Liver (tissue), 9 donors: ENCODE results near the gene COL19A1. TPM values are rescaled to one million over a fixed set of nuclear protein-coding genes. Genes with fewer than 3 reads are reported as not detected.
A peak's percentile ranks its signal among the peaks of the same experiment; 100 is the strongest.
"Not testable (repeated sequence)": the region's sequence is repeated elsewhere in the genome, so short reads cannot be mapped to it uniquely, and the experiment has no call there.

Experiments used
- DNase-seq: peaks from one replicate; pipeline ENCODE4 v3.0.0-alpha.2; 2017; ENCODE audit warnings: low spot score
- H3K27ac ChIP-seq, 2 donors: one replicate each; pipeline ENCODE4 v1.7.0; 2013; ENCODE audit warnings: inconsistent platforms in 2 of 2, low read length in 2 of 2, control low read depth in 1 of 2, low read depth in 1 of 2, mild to moderate bottlenecking in 1 of 2
- H3K27me3 ChIP-seq, 4 donors: one replicate each; pipeline versions ENCODE4 v1.6.1 to v1.7.0; 2013; ENCODE audit warnings: low read length in 3 of 4, inconsistent platforms in 1 of 4, mild to moderate bottlenecking in 1 of 4, moderate library complexity in 1 of 4; ENCODE audit not compliant: control insufficient read depth in 4 of 4, insufficient read depth in 4 of 4
- H3K36me3 ChIP-seq, 4 donors: one replicate each; pipeline versions ENCODE4 v1.6.1 to v1.7.0; 2013; ENCODE audit warnings: low read length in 3 of 4, mild to moderate bottlenecking in 3 of 4, low read depth in 1 of 4, moderate library complexity in 1 of 4; ENCODE audit not compliant: control insufficient read depth in 4 of 4, insufficient read depth in 3 of 4
- H3K4me1 ChIP-seq, 4 donors: one replicate each; pipeline versions ENCODE4 v1.6.1 to v1.7.0; 2013; ENCODE audit warnings: low read length in 3 of 4, mild to moderate bottlenecking in 3 of 4, moderate library complexity in 1 of 4; ENCODE audit not compliant: control insufficient read depth in 4 of 4, insufficient read depth in 4 of 4
- H3K4me3 ChIP-seq, 3 donors: one replicate each; pipeline versions ENCODE4 v1.6.1 to v1.7.0; 2013; ENCODE audit warnings: low read length in 3 of 3, control low read depth in 1 of 3, low read depth in 1 of 3, mild to moderate bottlenecking in 1 of 3
- H3K9ac ChIP-seq, 2 donors: one replicate each; pipeline ENCODE4 v1.7.0; 2013; ENCODE audit warnings: low read length in 2 of 2, mild to moderate bottlenecking in 2 of 2, moderate library complexity in 2 of 2, control low read depth in 1 of 2, low read depth in 1 of 2
- H3K9me3 ChIP-seq, 4 donors: one replicate each; pipeline versions ENCODE4 v1.6.1 to v1.7.0; 2013; ENCODE audit warnings: low read length in 3 of 4; ENCODE audit not compliant: control insufficient read depth in 4 of 4
- FOXA1 ChIP-seq: IDR thresholded peaks from 2 replicates; pipeline ENCODE4 v1.6.1; 2016; ENCODE audit warnings: antibody characterized with exemption
- NR2F2 ChIP-seq: IDR thresholded peaks from 2 replicates; pipeline ENCODE4 v1.6.1; 2016; ENCODE audit warnings: antibody characterized with exemption
- RAD21 ChIP-seq, 2 donors: IDR thresholded peaks; 2 replicates each; pipeline ENCODE4 v1.6.1; 2016; ENCODE audit warnings: antibody characterized with exemption in 2 of 2, mild to moderate bottlenecking in 2 of 2
- SP1 ChIP-seq: IDR thresholded peaks from 2 replicates; pipeline ENCODE4 v1.6.1; 2018; ENCODE audit warnings: antibody characterized with exemption, mild to moderate bottlenecking
- TAF1 ChIP-seq: conservative IDR thresholded peaks from 2 replicates; pipeline ENCODE4 v1.6.1; 2016; ENCODE audit warnings: antibody characterized with exemption, mild to moderate bottlenecking
- YY1 ChIP-seq: IDR thresholded peaks from 2 replicates; pipeline ENCODE4 v1.6.1; 2016; ENCODE audit warnings: antibody characterized with exemption, mild to moderate bottlenecking
- WGBS: extraction: QIAGEN DNeasy Blood & Tissue Kit; methylation state at CpG from one replicate; pipeline ENCODE4 v1.1.7; 2013; 5-methylcytosine and 5-hydroxymethylcytosine counted together
- polyA plus RNA-seq, 2 donors: library from polyadenylated mRNA; stranded (reverse) in 1 of 2; unstranded in 1 of 2; fragments of 200-250 nt in 1 of 2; fragments of >200 nt in 1 of 2; fragmentation: Nextera tagmentation in 1 of 2; extraction: Ambion mirVana in 1 of 2; gene quantifications; one replicate each; pipeline versions ENCODE4 v1.2.1 to v1.2.3, GENCODE V29; 2013 to 2015
- total RNA-seq, 2 donors: library from RNA; depleted of rRNA; stranded (reverse); fragments of >200 nt; gene quantifications; one replicate each; pipeline ENCODE4 v1.2.3, GENCODE V29; 2014
- TF ChIP-seq, protein P1 (sequence below): IDR thresholded peaks from 2 replicates; pipeline ENCODE4 v1.6.1; 2016; ENCODE audit warnings: antibody characterized with exemption, mild to moderate bottlenecking
- TF ChIP-seq, protein P2 (sequence below): fragments of 150-350 bp; IDR thresholded peaks from 2 replicates; pipeline ENCODE4 v1.5.1; 2017; ENCODE audit warnings: improper control_type of control experiment, low read depth, low read length; ENCODE audit not compliant: missing input control
- TF ChIP-seq, protein P3 (sequence below): IDR thresholded peaks from 2 replicates; pipeline ENCODE4 v1.6.1; 2016; ENCODE audit warnings: antibody characterized with exemption
- donor health status: healthy.
- donor health status: healthy.
- donor health status: healthy.
- donor health status: healthy.
- donor health status: healthy.

The COL19A1 gene
- total and polyA plus RNA-seq, 4 donors, result 0.25 to 0.51 TPM; not detected in 2

DNA sequence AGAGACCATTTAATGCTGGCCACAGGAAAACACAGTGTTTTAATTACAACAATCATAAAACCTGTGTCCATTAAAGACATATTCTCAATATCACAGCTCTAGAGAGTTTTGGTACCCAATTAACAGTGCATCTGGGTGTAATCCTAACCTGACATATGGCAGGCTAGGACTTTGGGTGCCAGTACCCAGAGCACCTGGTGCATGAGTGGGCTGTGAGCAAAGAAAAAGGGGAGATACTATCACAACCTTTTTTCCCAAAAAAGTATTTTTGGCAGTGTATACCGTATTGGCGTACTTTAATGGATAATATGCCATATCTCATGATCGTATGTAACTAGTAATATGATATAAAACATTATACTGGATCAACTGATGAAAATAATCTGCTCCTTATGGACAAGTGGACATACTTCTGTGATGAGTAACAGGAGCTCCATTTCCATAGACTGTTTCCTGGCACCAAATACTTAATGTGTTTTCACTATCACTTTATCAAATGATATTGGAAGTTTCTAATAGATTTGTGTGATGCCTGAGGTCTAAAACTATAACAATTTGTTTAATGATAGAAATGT, 91.7 kb downstream of the COL19A1 start:
- no peaks in the 10 kb centered on the region for H3K4me1 ChIP-seq
- no peak overlapping the region for H3K27ac ChIP-seq
- no peaks in the 10 kb centered on the region for H3K36me3 ChIP-seq
- 77% methylated on average over 3 of the region's 3 CpGs for WGBS
- no peak for DNase-seq
- no peak overlapping the region for H3K4me3 ChIP-seq
- no peaks in the 10 kb centered on the region for H3K9me3 ChIP-seq
- TF ChIP-seq NR2F2 (no peak), SP1 (no peak), YY1 (no peak)
- TF ChIP-seq, protein P1, sequence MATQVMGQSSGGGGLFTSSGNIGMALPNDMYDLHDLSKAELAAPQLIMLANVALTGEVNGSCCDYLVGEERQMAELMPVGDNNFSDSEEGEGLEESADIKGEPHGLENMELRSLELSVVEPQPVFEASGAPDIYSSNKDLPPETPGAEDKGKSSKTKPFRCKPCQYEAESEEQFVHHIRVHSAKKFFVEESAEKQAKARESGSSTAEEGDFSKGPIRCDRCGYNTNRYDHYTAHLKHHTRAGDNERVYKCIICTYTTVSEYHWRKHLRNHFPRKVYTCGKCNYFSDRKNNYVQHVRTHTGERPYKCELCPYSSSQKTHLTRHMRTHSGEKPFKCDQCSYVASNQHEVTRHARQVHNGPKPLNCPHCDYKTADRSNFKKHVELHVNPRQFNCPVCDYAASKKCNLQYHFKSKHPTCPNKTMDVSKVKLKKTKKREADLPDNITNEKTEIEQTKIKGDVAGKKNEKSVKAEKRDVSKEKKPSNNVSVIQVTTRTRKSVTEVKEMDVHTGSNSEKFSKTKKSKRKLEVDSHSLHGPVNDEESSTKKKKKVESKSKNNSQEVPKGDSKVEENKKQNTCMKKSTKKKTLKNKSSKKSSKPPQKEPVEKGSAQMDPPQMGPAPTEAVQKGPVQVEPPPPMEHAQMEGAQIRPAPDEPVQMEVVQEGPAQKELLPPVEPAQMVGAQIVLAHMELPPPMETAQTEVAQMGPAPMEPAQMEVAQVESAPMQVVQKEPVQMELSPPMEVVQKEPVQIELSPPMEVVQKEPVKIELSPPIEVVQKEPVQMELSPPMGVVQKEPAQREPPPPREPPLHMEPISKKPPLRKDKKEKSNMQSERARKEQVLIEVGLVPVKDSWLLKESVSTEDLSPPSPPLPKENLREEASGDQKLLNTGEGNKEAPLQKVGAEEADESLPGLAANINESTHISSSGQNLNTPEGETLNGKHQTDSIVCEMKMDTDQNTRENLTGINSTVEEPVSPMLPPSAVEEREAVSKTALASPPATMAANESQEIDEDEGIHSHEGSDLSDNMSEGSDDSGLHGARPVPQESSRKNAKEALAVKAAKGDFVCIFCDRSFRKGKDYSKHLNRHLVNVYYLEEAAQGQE, result no peak
- H3K9ac ChIP-seq, result no peak overlapping the region
- no peaks in the 10 kb centered on the region for H3K27me3 ChIP-seq

DNA sequence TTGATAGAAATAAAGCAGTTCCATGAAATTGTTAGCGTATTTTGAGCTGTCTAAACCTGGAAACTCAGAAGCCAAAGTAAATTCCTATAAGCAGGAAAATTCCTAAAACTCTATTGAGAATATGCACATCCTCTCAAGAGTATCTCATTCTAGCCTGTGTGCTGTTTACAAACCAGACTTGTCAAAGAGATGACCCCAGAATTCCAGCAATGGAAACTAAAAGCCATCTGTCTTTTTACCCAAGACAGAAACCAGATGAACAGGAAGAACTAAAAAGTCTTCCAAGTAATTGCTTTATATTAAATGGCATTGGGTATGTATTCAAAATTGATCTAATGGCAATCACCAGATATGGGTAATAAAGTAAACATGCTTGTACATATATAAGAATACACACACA, 92.6 kb downstream of the COL19A1 start:
- Histone ChIP-seq H3K27me3 (no peaks in the 10 kb centered on the region), H3K4me3 (no peak overlapping the region), H3K9me3 (no peaks in the 10 kb centered on the region), H3K27ac (no peak overlapping the region), H3K36me3 (no peaks in the 10 kb centered on the region), H3K4me1 (no peaks in the 10 kb centered on the region), H3K9ac (no peak overlapping the region)
- TF ChIP-seq YY1 (no peak), TAF1 (no peak), NR2F2 (peak; percentile 78), RAD21 (IDR thresholded peaks at IDR 0.05) (no peak), FOXA1 (no peak)
- TF ChIP-seq, protein P2, sequence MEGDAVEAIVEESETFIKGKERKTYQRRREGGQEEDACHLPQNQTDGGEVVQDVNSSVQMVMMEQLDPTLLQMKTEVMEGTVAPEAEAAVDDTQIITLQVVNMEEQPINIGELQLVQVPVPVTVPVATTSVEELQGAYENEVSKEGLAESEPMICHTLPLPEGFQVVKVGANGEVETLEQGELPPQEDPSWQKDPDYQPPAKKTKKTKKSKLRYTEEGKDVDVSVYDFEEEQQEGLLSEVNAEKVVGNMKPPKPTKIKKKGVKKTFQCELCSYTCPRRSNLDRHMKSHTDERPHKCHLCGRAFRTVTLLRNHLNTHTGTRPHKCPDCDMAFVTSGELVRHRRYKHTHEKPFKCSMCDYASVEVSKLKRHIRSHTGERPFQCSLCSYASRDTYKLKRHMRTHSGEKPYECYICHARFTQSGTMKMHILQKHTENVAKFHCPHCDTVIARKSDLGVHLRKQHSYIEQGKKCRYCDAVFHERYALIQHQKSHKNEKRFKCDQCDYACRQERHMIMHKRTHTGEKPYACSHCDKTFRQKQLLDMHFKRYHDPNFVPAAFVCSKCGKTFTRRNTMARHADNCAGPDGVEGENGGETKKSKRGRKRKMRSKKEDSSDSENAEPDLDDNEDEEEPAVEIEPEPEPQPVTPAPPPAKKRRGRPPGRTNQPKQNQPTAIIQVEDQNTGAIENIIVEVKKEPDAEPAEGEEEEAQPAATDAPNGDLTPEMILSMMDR, result no peak
- TF ChIP-seq, protein P3, sequence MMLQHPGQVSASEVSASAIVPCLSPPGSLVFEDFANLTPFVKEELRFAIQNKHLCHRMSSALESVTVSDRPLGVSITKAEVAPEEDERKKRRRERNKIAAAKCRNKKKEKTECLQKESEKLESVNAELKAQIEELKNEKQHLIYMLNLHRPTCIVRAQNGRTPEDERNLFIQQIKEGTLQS, result no peak
- DNase-seq, result no peak
- WGBS, result 78% methylated on average over 1 of the region's 1 CpG

DNA sequence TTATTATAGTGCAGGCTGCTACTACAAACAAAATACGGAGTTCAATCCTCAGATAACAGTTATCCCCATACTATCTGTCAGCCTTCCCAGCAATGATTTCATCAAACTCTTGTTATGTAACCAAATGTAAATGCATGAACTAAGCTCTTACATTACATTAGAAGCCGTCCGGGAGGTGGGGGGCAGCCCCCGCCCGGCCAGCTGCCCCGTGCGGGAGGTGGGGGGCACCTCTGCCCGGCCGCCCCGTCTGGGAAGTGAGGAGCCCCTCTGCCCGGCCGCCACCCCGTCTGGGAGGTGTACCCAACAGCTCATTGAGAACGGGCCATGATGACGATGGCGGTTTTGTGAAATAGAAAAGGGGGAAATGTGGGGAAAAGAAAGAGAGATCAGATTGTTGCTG, 99.6 kb downstream of the COL19A1 start:
- not testable (repeated sequence) for H3K9me3 ChIP-seq, H3K9ac ChIP-seq, H3K36me3 ChIP-seq, H3K27me3 ChIP-seq, DNase-seq, H3K4me3 ChIP-seq, H3K4me1 ChIP-seq, H3K27ac ChIP-seq
- WGBS, result 90% methylated on average over 16 of the region's 16 CpGs
